Measurements from ENCODE around the gene C12orf50.
"Not testable (repeated sequence)": the region's sequence is repeated elsewhere in the genome, so short reads cannot be mapped to it uniquely, and the experiment has no call there.

Gene C12orf50, protein sequence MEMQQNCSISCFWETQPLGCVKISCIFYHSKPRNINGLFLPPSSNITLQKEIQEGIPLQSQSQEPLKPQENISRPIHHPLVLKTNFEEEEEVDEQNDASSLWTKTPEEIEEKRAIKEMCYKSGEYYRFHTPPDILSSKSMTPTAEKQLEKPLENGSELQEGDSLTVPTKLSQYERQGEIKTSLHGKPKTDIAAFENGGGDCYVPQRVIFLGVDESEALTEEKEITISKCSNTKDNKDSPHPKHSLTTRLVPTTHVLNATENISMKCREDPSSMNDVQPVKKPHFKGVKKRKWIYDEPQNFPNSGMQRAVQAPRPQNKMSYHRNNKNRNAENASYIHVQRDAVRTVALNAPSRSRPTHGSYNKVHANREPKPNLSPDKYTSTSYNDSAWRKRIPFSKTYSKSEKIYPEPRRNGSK

DNA sequence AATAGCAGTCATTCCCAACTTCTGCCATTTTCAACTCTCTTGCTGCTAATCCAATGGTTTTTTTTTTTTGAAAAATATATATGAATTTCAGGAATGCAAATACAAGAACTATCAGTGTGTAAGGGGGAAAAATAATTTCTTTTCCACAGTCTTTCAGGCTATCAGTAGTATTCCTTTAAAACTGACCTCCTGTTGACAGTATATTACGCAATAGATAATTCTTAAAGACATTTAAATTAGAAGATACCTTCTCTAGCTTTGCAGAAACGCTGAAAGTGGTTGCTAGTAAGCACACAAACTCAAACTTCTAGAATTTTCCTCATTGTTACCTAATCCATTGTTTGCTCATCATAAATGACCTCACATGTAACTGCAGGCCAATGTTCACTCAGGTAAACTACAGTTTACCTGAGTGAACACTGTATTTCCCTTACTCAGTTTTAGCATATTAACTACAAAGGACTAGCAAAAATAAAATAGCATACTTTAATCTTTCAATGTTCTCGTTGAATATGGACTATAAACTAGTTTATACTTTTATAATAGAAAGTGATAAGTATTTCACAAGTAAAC is at the start of gene C12orf50:
TSS of gene C12orf50 (minus strand) at position 309 of the 573 bp plus-strand sequence. CDS start 2,439 bp downstream, outside the sequence.
- no peak for DNase-seq

GRCh38 chr12:88067301-88067700 is 38.1 kb upstream of the C12orf50 start:
- peak; percentile 18 for DNase-seq

GRCh38 chr12:88063375-88063774 is 34.2 kb upstream of the C12orf50 start:
- peak; percentile 19 for DNase-seq

GRCh38 chr12:88062474-88062873 is 33.3 kb upstream of the C12orf50 start:
- DNase-seq, result no peak

DNA sequence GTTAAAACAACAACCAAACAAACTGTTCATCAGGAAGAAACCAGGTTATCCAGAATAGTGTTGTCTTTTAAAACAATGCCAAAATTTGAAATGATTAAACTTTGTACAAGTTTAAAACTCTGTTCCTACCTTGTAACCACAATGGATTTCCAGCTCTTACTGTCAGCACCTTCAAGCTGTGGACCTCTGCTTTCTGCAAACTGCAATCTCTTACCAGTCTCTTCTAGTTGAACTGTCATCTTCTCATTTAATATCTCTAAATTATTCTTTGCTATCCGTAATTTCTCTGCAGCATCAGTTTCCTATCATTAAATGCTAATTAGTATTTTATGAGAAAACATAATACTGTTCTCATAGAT is 29.5 kb upstream of the C12orf50 start:
- DNase-seq, result no peak

GRCh38 chr12:88057994-88058718 is 29.0 kb upstream of the C12orf50 start:
- no peak for DNase-seq

GRCh38 chr12:88056571-88056970 is 27.4 kb upstream of the C12orf50 start:
- DNase-seq, result no peak

DNA sequence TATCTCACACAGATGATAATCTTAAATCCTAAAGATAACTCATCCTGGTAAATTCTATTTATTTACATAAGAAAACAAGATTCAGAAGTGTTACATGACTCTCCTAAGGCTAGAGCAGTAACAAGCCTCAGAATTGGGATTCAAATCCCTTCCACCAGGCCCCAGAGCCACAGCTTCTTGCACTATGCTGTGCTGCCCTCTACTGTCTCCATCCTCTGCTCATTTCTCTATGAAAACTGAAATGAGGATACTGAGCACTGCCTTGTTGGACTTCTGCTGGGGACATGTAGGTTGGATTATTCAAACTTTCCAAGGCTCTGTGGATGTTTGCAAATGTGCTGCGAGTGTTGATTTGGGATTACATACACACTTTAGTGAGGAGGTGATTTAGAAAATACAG is 23.5 kb upstream of the C12orf50 start:
- DNase-seq, result peak; percentile 43

GRCh38 chr12:88044035-88044434 is 14.8 kb upstream of the C12orf50 start:
- no peak for DNase-seq

GRCh38 chr12:88037770-88038169 is 8.6 kb upstream of the C12orf50 start:
- no peak for DNase-seq

- DNase-seq, result peak; percentile 62
These were observed 7.3 kb upstream of the C12orf50 start for GRCh38 chr12:88036353-88036965.

DNA sequence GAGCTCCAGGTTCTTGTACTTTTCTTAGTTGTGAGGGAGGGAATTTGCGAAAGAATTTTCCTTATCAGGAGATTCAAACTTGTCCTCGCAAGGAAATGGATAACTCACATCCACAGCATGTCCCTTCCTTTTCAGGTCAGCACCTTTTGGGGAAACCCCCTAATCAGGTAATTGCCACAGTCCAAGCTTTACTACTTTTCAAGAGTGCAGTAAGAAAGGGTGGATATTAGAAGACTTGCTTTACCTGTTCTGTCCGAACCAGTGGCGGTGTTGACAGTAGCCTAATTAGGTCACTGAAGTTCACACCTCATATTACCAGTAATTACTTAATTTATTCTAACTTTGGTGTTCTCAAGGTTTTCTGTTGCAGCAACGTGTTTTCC is 6.7 kb upstream of the C12orf50 start:
- no peak for DNase-seq

- peak; percentile 84 for DNase-seq
These were observed 6.2 kb upstream of the C12orf50 start for GRCh38 chr12:88035271-88035906.

DNA sequence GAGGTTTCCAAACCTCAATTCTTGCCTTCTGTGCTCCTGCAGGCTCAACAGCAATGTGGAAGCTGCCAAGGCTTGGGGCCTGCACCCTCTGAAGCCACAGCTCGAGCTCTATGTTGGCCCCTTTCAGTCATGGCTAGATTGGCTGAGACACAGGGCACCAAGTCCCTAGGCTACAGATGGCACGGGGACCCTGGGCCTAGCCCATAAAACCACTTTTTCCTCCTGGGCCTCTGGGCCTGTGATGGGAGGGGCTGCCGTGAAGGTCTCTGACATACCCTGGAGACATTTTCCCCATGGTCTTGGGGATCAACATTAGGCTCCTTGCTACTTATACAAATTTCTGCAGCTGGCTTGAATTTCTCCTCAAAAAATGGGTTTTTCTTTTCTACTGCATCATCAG is 2.0 kb upstream of the C12orf50 start:
- not testable (repeated sequence) for DNase-seq

- DNase-seq, result no peak
These were observed 3.0 kb downstream of the C12orf50 start for GRCh38 chr12:88026196-88026595.

DNA sequence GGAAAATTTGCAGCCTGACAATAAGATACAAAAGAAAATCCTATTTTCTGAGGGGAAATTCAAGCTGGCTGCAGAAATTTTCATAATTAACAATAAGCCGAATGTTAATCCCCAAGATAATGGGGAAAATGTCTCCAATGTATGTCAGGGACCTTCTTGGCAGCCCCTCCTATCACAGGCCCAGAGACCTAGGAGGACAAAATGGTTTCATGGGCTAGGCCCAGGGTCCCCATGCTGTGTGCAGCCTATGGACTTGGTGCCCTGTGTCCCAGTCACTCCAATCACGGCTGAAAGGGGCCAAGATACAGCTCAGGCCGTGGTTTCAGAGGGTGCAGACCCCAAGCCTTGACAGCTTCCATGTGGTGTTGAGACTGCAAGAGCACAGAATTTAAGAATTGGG is 11.2 kb downstream of the C12orf50 start:
- DNase-seq, result no peak

DNA sequence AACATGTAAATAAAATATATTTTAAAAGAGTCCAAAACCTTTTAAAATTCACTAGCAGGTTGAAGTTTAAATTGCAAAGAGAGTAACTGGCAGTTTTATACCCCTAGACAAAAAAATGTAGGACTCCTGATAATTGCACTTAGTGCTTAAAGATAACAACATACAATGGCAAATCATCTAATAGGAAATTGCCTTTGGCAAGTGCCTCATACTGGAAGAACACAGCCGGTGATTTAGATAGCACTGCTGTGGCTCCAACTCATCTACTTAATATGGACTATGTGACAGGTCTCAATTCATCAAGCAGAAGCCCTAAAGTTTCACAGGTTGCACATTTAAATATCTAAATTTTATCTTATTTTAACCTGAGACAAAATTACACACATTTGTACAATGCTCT is 13.4 kb downstream of the C12orf50 start:
- no peak for DNase-seq

DNA sequence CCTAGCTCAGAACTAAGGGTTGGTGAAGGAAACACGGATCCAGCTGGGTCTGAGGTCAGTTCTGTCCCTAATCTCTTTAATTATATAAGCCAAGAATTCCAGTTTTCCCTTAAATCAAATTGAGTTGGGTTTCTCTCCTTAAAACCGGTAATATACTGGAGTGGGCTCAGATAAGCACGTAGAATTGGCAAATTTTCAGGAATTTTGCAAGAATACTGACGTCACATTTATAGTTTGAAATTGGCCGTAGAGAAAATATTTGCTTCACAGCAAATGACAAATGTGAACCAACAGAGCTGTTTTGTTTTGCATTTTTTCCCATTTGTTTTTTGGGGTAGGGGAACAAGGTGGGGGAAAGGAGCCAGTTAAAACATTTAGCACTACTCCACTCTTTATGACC is 17.4 kb downstream of the C12orf50 start:
- DNase-seq, result no peak

GRCh38 chr12:88006351-88006750 is 22.9 kb downstream of the C12orf50 start:
- no peak for DNase-seq

DNA sequence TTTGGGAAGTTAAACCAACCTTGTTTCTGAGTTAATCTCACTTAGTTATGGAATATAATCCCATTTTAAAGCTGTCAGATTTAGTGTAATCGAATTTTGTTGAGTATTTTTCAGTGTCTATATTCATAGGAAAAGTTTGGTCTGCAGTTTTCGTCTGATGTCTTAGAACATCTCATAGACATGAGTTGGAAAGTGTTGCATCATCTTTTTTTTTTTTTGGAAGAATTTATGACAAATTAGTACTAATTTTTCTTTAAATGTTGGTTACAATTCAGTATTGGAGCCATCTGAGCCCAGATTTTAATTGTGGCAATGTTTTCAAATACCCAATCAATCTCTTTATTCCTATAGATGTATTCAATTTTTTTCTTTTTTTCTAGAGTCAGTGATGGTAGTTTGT is 27.9 kb downstream of the C12orf50 start:
- DNase-seq, result no peak

GRCh38 chr12:87995581-87996178 is 33.5 kb downstream of the C12orf50 start:
- DNase-seq, result peak; percentile 65

DNA sequence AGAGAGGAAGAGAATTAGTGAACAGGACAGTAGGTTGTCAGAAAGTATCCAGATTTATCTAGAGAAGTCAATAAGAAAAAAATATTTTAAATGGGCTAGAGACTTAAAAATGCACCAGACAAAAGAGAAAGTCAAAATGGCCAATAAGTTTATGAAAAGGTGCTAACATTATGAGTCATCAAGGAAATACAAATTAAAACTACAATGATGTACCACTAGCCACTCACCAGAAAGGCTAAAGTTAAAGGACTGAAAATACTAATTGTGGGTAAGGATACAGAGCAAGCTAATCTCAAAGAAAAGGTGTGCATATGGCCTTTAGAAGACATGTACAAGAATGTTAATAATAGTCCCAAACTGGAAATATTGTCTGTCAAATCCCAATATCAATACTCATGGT is 37.7 kb downstream of the C12orf50 start:
- DNase-seq, result no peak

GRCh38 chr12:87988534-87988933 is 40.7 kb downstream of the C12orf50 start:
- no peak for DNase-seq

Data from EL (cell line).